Neuronal stem cell (in vitro differentiated cells): ENCODE results near the gene MYZAP.

ENCODE experiments used
- DNase-seq: peaks from one replicate; pipeline ENCODE4 v3.0.0-alpha.2; 2013; ENCODE audit warnings: low spot score
- H2AFZ ChIP-seq: one replicate; pipeline ENCODE4 v1.6.1; 2013; ENCODE audit warnings: mild to moderate bottlenecking, low read length, inconsistent platforms
- H2AK5ac ChIP-seq: 2 replicates; pipeline ENCODE4 v1.6.1; 2013; ENCODE audit warnings: low read depth, mild to moderate bottlenecking, inconsistent platforms, low read length, moderate library complexity, mixed read lengths
- H2BK120ac ChIP-seq: 2 replicates; pipeline ENCODE4 v1.6.1; 2013; ENCODE audit warnings: low read depth, mild to moderate bottlenecking, inconsistent platforms, low read length, moderate library complexity, mixed read lengths
- H2BK12ac ChIP-seq: one replicate; pipeline ENCODE4 v1.6.1; 2013; ENCODE audit warnings: low read length, inconsistent platforms
- H2BK15ac ChIP-seq: 2 replicates; pipeline ENCODE4 v1.6.1; 2013; ENCODE audit warnings: mild to moderate bottlenecking, low read length, inconsistent platforms, mixed read lengths
- H2BK5ac ChIP-seq: one replicate; pipeline ENCODE4 v1.6.1; 2013; ENCODE audit warnings: inconsistent platforms, mild to moderate bottlenecking, low read length, moderate library complexity
- H3K14ac ChIP-seq: one replicate; pipeline ENCODE4 v1.6.1; 2013; ENCODE audit warnings: low read length, inconsistent platforms
- H3K18ac ChIP-seq: 2 replicates; pipeline ENCODE4 v1.6.1; 2013; ENCODE audit warnings: low read length, inconsistent platforms
- H3K23ac ChIP-seq: 2 replicates; pipeline ENCODE4 v1.6.1; 2013; ENCODE audit warnings: low read depth, mild to moderate bottlenecking, mixed read lengths, low read length, inconsistent platforms; ENCODE audit not compliant: poor library complexity
- H3K27ac ChIP-seq: replicated peaks from 3 replicates; pipeline ENCODE4 v1.5.1; 2013; ENCODE audit warnings: low read length, inconsistent platforms
- H3K27me3 ChIP-seq, 3 experiments: 2 replicates each; pipeline ENCODE4 v1.6.1; 2013; ENCODE audit warnings: low read length in 3 of 3, mild to moderate bottlenecking in 2 of 3, inconsistent platforms in 1 of 3, low read depth in 1 of 3, mixed read lengths in 1 of 3, moderate library complexity in 1 of 3; ENCODE audit not compliant: control insufficient read depth in 3 of 3, insufficient read depth in 3 of 3
- H3K36me3 ChIP-seq, 2 donors: replicated peaks in 1 of 2; 2 replicates each; pipeline ENCODE4 v1.6.1; 2013; ENCODE audit warnings: low read length in 2 of 2; ENCODE audit not compliant: control insufficient read depth in 2 of 2, insufficient read depth in 2 of 2
- H3K4ac ChIP-seq: 2 replicates; pipeline ENCODE4 v1.6.1; 2013; ENCODE audit warnings: inconsistent platforms, mild to moderate bottlenecking, low read length, moderate library complexity
- H3K4me1 ChIP-seq, 2 donors: 1 replicate in 1 of 2; 2 replicates in 1 of 2; pipeline ENCODE4 v1.6.1; 2013; ENCODE audit warnings: low read length in 2 of 2, low read depth in 1 of 2; ENCODE audit not compliant: control insufficient read depth in 2 of 2, insufficient read depth in 1 of 2
- H3K4me2 ChIP-seq: one replicate; pipeline ENCODE4 v1.6.1; 2013; ENCODE audit warnings: mild to moderate bottlenecking, low read length, inconsistent platforms; ENCODE audit not compliant: insufficient read depth, poor library complexity, severe bottlenecking
- H3K4me3 ChIP-seq, 2 donors: 2 replicates each; pipeline ENCODE4 v1.5.1; 2013; ENCODE audit warnings: low read length in 2 of 2, mild to moderate bottlenecking in 2 of 2, inconsistent platforms in 1 of 2, moderate library complexity in 1 of 2
- H3K79me1 ChIP-seq: one replicate; pipeline ENCODE4 v1.6.1; 2013; ENCODE audit warnings: low read depth, mild to moderate bottlenecking, inconsistent platforms, low read length, moderate library complexity
- H3K9ac ChIP-seq: one replicate; pipeline ENCODE4 v1.6.1; 2013; ENCODE audit warnings: mild to moderate bottlenecking, low read depth, low read length, inconsistent platforms; ENCODE audit not compliant: poor library complexity
- H3K9me3 ChIP-seq, 2 donors: replicated peaks in 1 of 2; 2 replicates each; pipeline versions ENCODE3 to v1.6.1; 2013; ENCODE audit warnings: low read length in 2 of 2, mild to moderate bottlenecking in 2 of 2, inconsistent platforms in 1 of 2, low read depth in 1 of 2, mixed read lengths in 1 of 2, moderate library complexity in 1 of 2; ENCODE audit not compliant: control insufficient read depth in 2 of 2, insufficient read depth in 1 of 2
- H4K8ac ChIP-seq: one replicate; pipeline ENCODE4 v1.6.1; 2013; ENCODE audit warnings: low read depth, mild to moderate bottlenecking, inconsistent platforms, low read length, moderate library complexity
- H4K91ac ChIP-seq: one replicate; pipeline ENCODE4 v1.6.1; 2013; ENCODE audit warnings: low read length, low read depth, mild to moderate bottlenecking, inconsistent platforms; ENCODE audit not compliant: poor library complexity
- WGBS, 2 donors: extraction: QIAGEN DNeasy Blood & Tissue Kit; methylation state at CpG; one replicate each; pipeline ENCODE4 v1.1.7; 2013; ENCODE audit warnings: missing lambda C conversion rate in 2 of 2, mixed read lengths in 1 of 2; ENCODE audit not compliant: insufficient read length in 2 of 2, insufficient replicate concordance in 1 of 2; ENCODE audit errors: extremely low coverage in 2 of 2; 5-methylcytosine and 5-hydroxymethylcytosine counted together

MYZAP gene

GRCh38 chr15:57554063-57554811 lies 37.5 kb upstream of the MYZAP start:
- no peak overlapping the region for H3K23ac ChIP-seq
- no peak overlapping the region for H3K4ac ChIP-seq
- H3K27me3 ChIP-seq: no peaks in the 10 kb centered on the region
- no peak overlapping the region for H3K9ac ChIP-seq
- H3K4me3 ChIP-seq: no peak overlapping the region
- no peak overlapping the region for H4K8ac ChIP-seq
- H2BK15ac ChIP-seq: peak overlapping the region; percentile 59
- H4K91ac ChIP-seq: peak overlapping the region; percentile 76
- H3K4me2 ChIP-seq: no peak overlapping the region
- H2BK12ac ChIP-seq: peak overlapping the region; percentile 60
- H3K79me1 ChIP-seq: no peaks in the 10 kb centered on the region
- H2BK5ac ChIP-seq: no peak overlapping the region
- H3K14ac ChIP-seq: no peak overlapping the region
- H3K18ac ChIP-seq: peak overlapping the region; percentile 86
- DNase-seq: no peak
- no CpG with 5 or more reads among the region's 10 CpGs for WGBS, 2 donors
- H3K4me1 ChIP-seq: peaks cover 13 to 25% of the 10 kb centered on the region in 2 donors
- peak overlapping the region; percentile 33 for H2AK5ac ChIP-seq
- H3K27ac ChIP-seq: peak overlapping the region; percentile 38
- no peaks in the 10 kb centered on the region for H3K9me3 ChIP-seq
- H2AFZ ChIP-seq: peak overlapping the region; percentile 65
- no peak overlapping the region for H2BK120ac ChIP-seq
- no peaks in the 10 kb centered on the region for H3K36me3 ChIP-seq

- H2BK120ac ChIP-seq: no peak overlapping the region
- no peaks in the 10 kb centered on the region for H3K36me3 ChIP-seq
- no peak for DNase-seq
- H2AK5ac ChIP-seq: no peak overlapping the region
- H3K18ac ChIP-seq: peak overlapping the region; percentile 86
- H3K27ac ChIP-seq: peak overlapping the region; percentile 38
- H3K14ac ChIP-seq: no peak overlapping the region
- H2BK5ac ChIP-seq: no peak overlapping the region
- no peak overlapping the region for H3K4me3 ChIP-seq
- H3K9me3 ChIP-seq: no peaks in the 10 kb centered on the region
- peak overlapping the region; percentile 60 for H2BK12ac ChIP-seq
- WGBS, 2 donors: no CpG with 5 or more reads among the region's 4 CpGs
- H3K4ac ChIP-seq: no peak overlapping the region
- no peak overlapping the region for H3K9ac ChIP-seq
- peaks cover 11 to 25% of the 10 kb centered on the region in 2 donors for H3K4me1 ChIP-seq
- H4K8ac ChIP-seq: no peak overlapping the region
- H2AFZ ChIP-seq: peak overlapping the region; percentile 65
- H3K23ac ChIP-seq: no peak overlapping the region
- H3K4me2 ChIP-seq: no peak overlapping the region
- H4K91ac ChIP-seq: no peak overlapping the region
- H3K79me1 ChIP-seq: no peaks in the 10 kb centered on the region
- no peak overlapping the region for H2BK15ac ChIP-seq
- H3K27me3 ChIP-seq: no peaks in the 10 kb centered on the region
Observed at GRCh38 chr15:57554812-57555179, 36.9 kb upstream of the MYZAP start.

GRCh38 chr15:57555270-57555669 lies 36.4 kb upstream of the MYZAP start:
- no peak overlapping the region for H3K4me2 ChIP-seq
- H4K91ac ChIP-seq: no peak overlapping the region
- peak overlapping the region; percentile 78 for H3K14ac ChIP-seq
- peak overlapping the region; percentile 65 for H2AFZ ChIP-seq
- no peaks in the 10 kb centered on the region for H3K27me3 ChIP-seq
- H2BK120ac ChIP-seq: no peak overlapping the region
- no peak overlapping the region for H4K8ac ChIP-seq
- no peak overlapping the region for H3K4me3 ChIP-seq
- H2AK5ac ChIP-seq: no peak overlapping the region
- no peak overlapping the region for H2BK12ac ChIP-seq
- DNase-seq: no peak
- peak overlapping the region; percentile 22 for H3K23ac ChIP-seq
- no peak overlapping the region for H3K9ac ChIP-seq
- no peak overlapping the region for H2BK5ac ChIP-seq
- H3K4ac ChIP-seq: no peak overlapping the region
- no peak overlapping the region for H2BK15ac ChIP-seq
- H3K36me3 ChIP-seq: no peaks in the 10 kb centered on the region
- H3K9me3 ChIP-seq: no peaks in the 10 kb centered on the region
- peak overlapping the region; percentile 60 for H3K18ac ChIP-seq
- no CpG with 5 or more reads among the region's 3 CpGs for WGBS, 2 donors
- no peaks in the 10 kb centered on the region for H3K79me1 ChIP-seq
- H3K27ac ChIP-seq: no peak overlapping the region
- peaks cover 11 to 25% of the 10 kb centered on the region in 2 donors for H3K4me1 ChIP-seq

GRCh38 chr15:57556040-57556439 lies 35.7 kb upstream of the MYZAP start:
- Histone ChIP-seq H3K27me3 (no peaks in the 10 kb centered on the region), H3K14ac (no peak overlapping the region), H3K4ac (no peak overlapping the region), H3K4me2 (no peak overlapping the region), H3K18ac (no peak overlapping the region), H2BK5ac (no peak overlapping the region), H3K4me1 (peaks cover 10 to 23% of the 10 kb centered on the region in 2 donors), H3K9me3 (no peaks in the 10 kb centered on the region), H2BK15ac (no peak overlapping the region), H2BK120ac (no peak overlapping the region), H3K79me1 (no peaks in the 10 kb centered on the region), H4K8ac (no peak overlapping the region), H3K4me3 (no peak overlapping the region), H3K23ac (no peak overlapping the region), H2AFZ (no peak overlapping the region), H3K36me3 (no peaks in the 10 kb centered on the region), H3K27ac (no peak overlapping the region), H3K9ac (no peak overlapping the region), H2AK5ac (no peak overlapping the region), H4K91ac (no peak overlapping the region), H2BK12ac (no peak overlapping the region)
- no peak for DNase-seq
- no CpG with 5 or more reads among the region's 9 CpGs for WGBS, 2 donors
